Stimulated activated CD4-positive, alpha-beta T cell treated with anti-CD3 and anti-CD28 coated beads, Interleukin-4, amount 100 ng/mL, for 48 hours (primary cell): Measurements from ENCODE around the gene ACBD3.

Experiments
- DNase-seq, 2 donors: peaks; one replicate each; pipeline ENCODE4 v3.0.0-alpha.2; 2020; ENCODE audit warnings: low read depth in 2 of 2

ACBD3 gene

DNA sequence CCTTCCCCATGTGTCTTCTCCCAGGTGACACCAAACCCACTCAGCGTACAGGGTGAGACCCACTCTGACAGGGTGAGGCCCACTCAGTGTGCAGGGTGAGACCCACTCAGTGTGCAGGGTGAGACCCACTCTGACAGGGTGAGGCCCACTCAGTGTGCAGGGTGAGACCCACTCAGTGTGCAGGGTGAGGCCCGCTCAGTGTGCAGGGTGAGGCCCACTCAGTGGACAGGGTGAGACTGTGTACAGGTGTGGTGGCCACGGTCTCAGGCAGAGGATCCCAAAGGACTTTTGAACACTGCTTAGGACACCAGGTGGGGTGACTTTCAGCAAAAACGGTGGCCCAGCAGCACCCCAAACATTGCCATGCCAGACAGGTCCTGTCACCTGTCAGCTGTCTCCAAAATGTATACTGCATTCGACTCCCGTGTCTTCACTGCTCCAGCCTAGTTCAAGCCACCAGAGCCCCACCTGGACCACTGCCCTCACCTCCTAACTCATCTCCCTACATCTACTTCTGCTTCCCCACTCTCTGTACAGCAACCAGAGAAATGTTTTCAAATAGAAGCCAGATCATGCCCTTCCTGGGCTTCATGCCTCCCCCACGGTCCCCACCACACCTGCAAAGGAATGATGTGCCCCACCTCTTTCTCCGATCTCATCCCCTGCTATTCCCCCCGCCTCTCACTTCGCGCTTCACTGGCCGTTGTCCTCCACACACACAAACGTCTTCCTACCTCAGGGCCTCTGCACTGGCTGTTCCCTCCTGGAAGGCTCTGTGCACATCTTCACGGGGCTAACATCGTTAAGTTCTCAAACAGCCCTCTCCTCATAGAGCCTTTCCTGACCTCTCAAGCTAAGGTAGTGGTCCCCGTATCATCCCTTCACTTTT, 52.1 kb downstream of the ACBD3 start:
- DNase-seq: no peak

DNA sequence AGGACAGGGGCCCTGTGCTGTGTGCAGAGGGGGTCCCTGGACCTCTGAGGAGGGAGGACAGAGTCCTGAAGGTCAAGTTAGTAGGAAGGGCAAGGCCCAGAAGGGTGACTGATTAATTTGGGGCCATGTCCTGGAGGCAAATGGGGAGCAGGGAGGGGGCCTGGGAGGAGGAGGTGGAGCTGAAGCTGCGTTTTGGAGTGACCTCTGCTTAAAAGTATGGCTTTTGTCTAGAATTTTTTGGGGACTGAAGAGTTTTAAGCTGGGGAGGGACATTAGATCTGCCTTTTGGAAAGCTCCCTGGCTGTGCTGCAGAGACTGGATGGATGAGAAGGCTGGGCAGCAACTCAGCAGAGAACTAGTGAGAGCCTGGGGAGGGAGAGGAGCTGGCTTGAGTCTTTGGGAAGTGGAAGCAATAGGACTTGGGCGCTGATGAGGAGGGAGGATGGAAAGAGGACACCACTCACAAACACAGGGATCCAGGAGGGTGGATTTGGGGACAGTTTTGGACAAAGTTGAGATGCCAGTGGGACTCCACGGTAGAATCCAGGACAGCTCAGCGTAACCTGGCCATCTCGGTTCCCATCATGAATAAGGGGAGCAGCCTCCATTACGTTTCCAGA, 52.9 kb downstream of the ACBD3 start:
- no peak for DNase-seq

DNA sequence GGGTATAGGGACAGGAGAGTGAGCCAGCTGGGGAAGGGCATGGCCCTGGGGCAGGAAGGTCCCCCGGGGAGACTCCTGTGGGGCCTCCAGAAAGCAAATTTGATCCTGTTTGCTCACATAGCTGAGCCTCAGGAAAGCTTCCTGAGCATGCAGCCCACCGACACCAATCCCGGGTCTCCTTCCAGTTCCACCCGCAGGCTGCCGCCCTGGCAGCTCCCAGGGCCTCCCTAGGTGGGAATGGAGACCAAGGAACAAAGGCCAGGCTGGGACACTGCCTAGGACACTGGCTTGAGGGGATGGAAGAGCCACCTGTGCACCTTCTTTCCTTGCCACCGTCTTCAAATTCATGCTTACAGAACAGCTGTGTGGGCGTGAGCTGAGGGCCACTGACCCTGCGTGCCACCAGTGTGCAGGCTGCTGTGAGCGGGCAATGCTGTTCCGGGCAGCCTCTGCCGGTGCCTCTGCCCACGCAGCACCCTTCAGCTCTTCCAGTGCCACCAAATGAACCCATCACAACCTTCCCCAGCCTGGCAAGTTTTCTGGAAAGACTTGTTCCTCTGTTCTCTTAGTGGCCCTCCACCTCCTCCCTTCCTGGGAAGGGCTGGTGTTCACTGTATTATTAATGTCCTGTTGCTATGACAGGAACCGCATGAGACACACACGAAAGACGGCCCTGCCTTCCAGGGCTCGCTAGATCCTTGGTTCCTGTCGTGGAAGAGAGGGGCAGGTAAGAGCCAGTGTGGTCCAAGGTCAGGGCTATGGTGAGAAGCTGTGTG, 53.6 kb downstream of the ACBD3 start:
- DNase-seq: no peak

DNA sequence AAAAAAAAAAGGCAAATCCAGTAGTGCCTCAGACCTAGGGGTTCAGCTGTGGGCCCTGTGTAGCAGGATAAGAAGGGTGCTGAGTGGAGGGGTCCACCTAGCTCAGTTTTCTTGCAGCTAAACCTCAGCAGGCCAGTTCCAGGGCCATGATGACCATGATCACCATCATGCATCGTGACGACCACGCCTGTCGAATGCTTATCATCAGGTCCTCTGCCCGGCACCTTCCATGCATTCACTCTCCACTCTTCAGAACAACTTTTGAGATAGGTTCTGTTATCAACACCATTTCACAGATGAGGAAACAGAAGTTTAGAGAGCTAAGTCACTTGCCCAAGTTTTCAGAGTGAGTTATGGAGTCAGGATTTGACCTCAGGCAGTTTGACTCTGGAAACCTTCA, 54.9 kb downstream of the ACBD3 start:
- no peak for DNase-seq

DNA sequence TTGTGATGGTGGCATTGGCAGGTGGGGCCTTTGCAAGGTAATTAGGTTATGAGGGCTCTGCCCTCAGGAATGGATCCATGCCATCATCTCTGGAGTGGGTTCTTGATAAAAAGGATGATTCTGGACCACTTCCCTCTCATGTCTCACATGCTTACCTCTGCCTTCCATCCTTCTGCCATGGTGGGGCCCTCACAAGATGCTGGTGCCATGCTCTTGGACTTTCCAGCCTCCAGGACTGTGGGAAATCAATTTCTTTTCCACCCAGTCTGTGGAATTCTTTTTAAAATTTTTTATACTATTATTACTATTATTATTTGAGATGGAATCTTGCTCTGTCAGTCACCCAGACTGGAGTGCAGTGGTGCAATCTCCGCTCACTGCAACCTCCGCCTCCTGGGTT, 57.3 kb downstream of the ACBD3 start:
- DNase-seq: no peak

DNA sequence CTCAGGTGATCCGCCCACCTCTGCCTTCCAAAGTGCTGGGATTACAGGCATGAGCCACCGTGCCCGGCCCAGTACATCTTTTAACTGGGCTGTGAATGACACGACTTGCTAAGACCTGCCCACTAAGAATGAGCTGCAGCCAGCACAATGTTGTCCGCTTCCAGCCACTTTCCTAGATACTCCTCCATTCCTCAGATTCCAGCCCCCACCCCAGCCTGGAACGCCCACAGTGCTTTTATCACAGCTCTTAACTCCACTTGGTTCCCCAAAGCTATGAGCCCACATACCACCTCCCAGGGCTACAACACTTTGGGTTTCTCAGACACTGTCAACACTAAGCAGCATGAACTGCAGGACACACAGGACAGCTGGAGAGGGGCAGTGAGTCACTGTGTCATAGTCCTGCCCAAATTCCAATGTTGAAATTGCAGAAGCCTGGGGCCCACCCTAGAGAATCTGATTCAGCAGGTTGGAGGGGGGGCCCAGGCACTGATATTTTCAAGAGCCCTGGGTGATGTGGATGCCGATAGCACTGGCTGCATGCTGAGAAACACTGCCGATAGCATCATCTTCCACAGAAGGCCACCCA, 58.0 kb downstream of the ACBD3 start:
- no peak for DNase-seq

DNA sequence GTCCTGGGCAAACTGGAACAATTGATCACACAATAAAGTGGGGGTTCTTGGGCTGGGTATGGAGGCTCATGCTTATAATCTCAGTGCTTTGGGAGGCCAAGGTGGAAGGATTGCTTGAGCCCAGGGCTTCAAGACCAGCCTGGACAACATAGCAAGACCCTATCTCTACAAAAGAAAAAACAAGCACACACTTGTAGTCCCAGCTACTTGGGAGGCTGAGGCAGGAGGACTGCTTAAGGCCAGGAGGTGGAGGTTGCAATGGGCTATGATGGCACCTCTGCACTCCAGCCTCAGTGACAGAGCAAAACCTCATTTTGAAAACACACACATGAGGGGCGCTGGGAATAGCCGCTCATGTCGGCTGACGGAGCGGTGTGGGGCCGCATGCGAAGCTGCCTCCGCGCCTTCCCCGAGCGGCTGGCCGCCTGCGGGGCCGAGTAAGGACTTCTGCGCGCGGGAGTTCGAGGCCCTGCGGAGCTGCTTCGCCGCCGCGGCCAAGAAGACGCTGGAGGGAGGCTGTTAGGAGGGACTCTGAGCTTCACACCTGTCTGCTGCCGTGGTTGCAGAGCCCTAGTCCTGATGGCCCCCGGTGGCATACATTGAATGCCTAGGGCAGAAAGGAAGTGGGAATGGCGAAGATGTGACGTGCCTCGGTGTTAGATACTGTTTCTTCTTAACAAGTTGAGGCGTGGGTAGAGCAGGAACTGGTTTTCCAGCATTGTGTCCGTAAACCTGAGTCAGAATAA, 59.5 kb downstream of the ACBD3 start:
- no peak for DNase-seq

DNA sequence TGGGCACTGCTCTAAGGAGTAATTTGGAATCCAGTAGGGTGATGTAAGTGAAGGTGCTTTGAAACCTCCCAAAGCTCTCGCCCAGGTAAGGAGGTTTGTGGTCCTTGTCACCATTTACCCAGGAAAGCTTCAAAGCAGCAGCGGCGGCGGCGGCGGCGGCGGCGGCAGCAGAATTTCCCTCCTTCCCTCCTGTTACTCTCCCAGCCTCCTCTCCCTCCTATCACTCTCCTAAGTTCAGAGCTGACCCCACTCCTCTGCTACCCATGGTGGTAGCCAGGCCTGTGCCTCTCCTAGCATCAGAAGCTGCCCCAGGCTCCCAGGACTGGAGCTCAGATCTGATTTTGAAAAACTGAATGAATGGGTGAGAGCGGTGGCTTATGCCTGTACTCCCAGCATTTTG, 60.7 kb downstream of the ACBD3 start:
- no peak for DNase-seq

DNA sequence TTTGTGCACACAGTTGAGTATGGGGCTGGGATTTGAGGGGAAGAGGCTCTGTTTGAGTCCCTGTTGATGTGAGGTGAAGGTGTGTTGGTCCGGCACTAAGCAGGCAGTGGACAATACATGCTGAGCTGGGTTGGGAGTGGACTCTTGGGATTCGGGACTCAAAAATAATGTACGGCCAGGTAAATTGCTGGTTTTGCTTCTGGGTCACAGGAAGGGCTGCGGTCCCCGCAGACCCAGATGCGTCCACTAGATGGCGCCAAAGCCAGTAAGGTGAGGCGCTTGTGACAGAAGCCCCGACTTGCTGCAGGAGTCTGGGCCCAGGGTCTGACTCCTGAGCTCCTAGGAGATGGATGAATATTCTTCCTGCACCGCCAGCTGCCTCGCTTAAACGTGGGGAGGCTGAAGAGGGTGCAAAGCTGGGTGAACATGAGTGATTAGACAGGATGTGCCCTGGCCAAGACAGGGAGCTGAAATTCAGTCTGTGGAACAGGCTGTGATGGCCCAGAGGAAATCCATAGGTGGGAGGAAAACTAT, 61.4 kb downstream of the ACBD3 start:
- DNase-seq: peak; percentile 85 to 94

DNA sequence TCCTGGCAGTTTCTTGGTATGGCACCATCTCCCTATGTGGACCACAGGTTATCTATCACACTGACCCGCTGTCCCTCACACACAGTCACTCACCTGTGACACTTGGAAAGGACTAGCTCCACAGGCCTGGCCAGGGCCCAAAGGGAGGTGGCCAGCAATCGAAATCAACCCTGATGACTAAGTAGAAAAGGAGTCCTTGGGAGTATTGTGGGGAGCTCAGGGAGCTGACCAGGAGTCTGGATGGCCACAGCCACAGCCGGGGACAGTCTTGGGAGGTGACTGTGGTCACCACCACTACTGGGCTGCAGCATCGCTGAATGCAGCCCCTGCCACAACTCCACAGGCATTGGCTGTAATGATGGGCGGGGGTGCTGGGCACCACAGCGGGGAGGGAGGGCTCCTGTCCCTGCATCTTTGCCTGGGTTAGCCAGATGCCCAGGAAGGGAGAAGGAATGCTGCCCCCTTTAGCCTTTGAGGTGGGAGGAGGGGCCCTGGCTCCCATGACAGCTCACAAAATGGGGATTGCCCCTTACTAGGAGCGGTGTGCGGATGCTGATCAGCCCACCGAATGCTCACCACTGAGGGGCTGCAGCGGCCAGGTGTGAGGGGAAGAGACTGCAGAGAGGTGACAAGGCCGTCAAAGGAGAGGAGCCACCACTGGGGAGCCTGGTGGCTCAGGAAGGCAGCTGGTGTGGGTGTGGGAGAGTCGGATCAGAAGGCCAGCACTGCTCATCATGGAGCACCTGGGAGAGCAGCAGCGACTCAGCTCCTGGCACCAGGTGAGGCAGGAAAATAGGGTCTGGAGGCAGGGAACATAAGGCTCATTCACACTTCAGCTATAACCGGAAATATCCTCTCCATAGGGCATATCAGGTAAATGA, 62.7 kb downstream of the ACBD3 start:
- no peak for DNase-seq

DNA sequence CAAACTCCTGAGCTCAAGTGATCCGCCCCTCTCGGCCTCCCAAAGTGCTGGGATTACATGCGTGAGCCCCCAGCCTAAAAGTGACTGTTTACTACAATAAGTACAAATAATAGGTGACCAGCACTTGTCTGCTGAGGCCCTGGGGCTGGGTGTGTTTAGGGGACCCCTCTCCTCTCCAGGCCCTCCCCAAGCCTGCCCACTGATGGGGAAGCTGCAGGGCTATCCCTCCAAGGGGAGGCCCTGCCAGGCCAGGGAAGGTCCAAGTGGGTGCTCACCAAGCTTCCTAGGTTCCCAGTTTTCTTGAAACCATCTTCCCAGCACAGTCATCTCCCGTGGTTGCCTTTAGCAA, 63.4 kb downstream of the ACBD3 start:
- no peak for DNase-seq

DNA sequence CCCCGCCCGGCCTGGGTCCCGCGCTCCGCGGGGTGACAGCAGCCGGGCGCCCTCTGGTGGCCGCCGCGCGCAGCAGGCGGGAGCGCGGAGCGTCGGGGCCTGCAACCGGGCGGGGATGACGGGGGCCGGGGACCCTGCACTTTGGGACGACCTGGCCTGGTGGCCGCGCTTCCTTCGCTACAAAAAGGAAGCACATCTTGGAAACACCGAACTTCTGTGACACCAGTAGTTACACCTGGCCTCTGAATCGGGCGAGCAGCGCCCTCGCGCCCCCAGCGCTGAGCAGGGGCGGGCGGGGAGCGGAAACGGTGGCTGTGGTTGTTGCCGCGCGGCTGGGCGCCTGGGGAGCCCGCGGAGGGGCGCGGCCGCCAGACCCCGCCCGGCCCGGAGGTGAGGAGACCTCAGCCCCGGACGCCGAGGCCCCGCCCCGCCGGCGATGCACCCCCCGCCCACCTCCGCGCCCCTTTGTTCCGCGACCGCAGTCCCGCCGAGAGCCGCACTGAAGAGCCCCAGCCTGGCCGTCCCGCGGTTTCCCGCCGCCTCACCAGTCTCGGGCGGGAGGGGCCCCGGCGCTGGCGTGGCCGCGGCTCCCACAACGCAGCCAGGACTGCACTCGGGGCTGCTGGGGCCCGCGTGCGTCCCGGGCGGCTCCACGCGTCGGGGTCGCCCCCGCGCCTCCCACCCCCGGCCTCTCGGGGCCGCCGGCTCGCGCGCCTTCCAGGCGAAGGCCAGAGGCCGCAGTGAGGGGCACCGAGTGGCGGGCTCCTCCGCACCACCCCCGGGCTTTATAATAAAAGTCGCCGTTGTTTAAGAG, 64.7 kb downstream of the ACBD3 start:
- peak; percentile 62 to 69 for DNase-seq

DNA sequence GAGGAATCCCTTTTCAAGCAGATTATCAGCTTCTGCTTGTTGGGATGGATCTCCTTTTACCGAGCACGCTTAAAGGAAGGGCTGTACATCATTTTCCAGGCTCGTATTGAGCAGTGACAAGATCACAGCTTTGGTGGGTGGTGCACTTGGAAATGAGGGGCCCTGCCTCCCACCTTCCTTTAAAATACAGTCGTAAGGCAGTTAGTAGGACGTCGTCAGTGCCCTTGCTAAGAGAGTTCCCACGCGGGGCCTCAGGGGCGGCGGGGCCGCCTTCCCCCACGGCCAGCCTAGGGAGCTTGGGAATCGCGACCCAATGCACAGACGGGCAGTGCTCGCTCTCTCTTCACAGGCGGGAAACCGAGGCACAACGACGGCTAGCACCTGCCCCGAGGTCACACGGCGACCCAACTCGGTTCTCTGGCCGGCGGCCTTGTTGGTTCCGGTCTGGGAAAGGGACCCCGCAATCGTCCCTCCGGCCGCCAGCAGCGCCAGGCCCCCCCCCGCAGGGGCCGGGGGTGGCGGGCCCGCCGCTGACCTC, 65.4 kb downstream of the ACBD3 start:
- DNase-seq: no peak

DNA sequence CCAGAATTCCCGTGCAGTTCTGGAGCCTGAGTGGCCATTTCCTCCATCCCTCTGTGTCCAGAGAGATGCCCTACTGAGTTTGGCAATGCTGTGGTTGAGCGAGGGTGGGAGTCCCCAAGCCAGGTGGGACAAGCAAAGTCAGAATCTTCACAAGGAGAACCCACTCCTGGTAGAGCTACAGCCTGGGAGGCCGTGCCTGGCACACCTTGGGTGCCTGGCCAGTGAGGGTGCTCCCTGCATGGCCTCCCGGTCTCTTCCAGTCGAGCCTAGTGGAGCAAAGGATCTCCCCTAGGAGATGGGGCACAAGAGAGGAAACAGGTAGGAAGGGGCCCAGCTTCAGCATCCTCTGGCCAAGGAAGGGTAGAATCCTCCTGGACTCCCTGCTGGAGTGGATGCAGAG, 66.1 kb downstream of the ACBD3 start:
- no peak for DNase-seq

DNA sequence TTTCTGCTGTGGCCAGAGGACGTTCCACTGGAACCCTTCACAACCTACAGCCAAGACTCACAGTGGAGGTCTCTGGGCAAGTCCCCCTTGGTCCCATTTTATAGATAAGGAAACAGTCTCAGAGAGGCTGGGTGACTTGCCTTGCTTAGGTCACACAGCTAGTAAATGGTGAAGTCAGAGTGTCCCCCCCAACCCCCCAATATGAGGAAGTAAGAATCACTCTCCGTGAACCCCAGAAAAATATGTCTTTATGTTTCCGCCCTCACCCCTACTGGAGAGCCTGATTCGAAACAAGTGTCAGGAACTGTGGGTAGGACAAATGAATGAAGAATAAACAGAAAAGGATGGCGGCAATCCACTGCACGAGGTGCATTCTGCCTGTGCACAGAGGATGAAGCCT, 67.4 kb downstream of the ACBD3 start:
- no peak for DNase-seq

DNA sequence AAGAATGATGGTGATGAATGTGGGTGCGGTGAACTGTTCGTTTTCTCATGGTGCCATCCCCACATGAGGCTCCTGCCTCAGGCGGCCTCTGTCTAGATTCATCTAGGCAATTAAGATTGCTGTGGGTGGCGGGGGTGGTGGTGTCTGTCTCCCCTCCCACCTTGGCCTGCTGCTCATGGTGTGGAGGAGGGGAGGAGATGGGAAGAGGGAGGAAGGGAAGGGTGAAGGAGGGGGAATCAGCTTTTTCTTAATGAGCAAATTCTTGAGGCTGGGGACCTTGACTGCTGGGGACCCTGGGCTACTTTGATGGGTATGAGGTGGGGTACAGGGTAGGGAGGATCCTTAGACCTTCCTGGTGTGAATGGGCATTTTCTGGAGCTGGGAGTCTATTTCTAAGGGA, 68.2 kb downstream of the ACBD3 start:
- no peak for DNase-seq

DNA sequence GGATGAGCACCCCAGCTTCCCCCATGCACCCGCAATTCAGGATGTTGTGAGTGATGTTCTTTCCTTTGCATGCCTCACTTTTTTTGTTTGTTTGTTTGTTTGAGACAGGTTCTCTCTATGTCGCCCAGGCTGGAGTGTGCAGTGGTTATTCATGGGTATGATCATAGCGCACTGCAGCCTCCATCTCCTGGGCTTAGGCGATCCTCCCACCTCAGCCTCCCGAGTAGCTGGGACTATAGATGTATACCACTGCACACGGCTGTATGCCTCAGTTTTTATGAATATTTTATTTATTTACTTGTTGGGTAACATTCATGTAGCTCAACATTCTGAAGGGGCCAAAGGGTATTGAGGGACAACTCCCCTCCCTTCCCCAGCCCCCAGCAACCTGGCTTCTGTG, 69.2 kb downstream of the ACBD3 start:
- no peak for DNase-seq

DNA sequence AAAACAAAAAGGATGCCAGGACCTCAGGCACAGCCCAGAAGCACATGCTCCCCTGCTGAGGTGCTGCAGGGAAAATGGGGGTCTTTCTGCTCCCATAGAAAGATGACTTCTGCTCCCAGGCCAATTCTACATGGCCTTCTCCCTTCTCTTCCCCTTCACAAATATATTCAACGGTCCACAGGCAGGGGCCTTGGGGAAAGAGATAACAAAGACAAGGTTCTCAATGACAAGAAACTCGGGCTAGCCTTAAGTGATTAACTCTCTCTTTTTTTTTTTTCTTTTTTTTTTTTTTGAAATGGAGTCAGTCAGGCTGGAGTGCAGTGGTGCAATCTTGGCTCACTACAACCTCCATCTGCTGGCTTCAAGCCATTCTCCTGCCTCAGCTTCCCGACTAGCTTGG, 69.9 kb downstream of the ACBD3 start:
- no peak for DNase-seq

DNA sequence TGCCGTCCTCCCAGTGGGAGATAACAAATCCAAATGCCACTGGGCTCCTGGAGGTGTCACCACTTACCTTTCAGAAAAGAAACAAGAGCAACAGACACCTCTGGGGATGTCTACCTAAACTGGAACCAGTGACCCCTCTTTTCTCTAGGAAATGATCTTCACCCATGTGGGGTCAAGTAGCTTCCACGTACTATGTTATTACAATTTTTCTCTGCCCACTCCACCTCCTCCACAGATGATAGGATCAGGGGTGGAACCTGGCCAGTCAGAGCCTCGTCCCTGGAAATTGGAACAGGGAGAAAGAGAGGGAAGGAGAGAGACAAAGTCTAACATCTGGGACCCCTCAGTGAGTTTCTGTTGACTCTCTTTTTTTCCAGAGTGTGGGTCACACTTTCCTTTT, 73.9 kb downstream of the ACBD3 start:
- DNase-seq: no peak
